SU-DHL-6 (cell line): ENCODE measurements around the gene DGCR6L.
"Not testable (repeated sequence)": the region's sequence is repeated elsewhere in the genome, so short reads cannot be mapped to it uniquely, and the experiment has no call there.

Experiments used
- H2AFZ ChIP-seq: fragments of 200-600 bp; sonication (generic); 2 replicates; pipeline ENCODE4 v1.6.1; 2014; ENCODE audit warnings: low read depth, mild to moderate bottlenecking, moderate library complexity, mixed read lengths, antibody characterized with exemption, low read length; ENCODE audit not compliant: severe bottlenecking
- H3F3A ChIP-seq: fragments of 200-600 bp; shearing (Covaris generic); 2 replicates; pipeline ENCODE4 v1.6.0; 2016; ENCODE audit warnings: antibody characterized with exemption, mild to moderate bottlenecking; ENCODE audit not compliant: insufficient read depth
- H3K27ac ChIP-seq: fragments of 200-600 bp; sonication (generic); 2 replicates; pipeline ENCODE4 v1.5.1; 2016; ENCODE audit warnings: low read depth, mild to moderate bottlenecking, low read length, moderate library complexity, mixed read lengths
- H3K27me3 ChIP-seq: fragments of 200-600 bp; sonication (generic), shearing (Covaris generic); 2 replicates; pipeline ENCODE4 v1.6.0; 2014; ENCODE audit warnings: mild to moderate bottlenecking, low read length
- H3K36me3 ChIP-seq: fragments of 200-600 bp; sonication (generic); 2 replicates; pipeline ENCODE4 v1.6.1; 2014; ENCODE audit warnings: mild to moderate bottlenecking, low read length, mixed read lengths
- H3K4me2 ChIP-seq: fragments of 300-600, 200-600 bp; shearing (Covaris generic), sonication (generic); 2 replicates; pipeline ENCODE4 v1.6.0; 2014; ENCODE audit warnings: low read length, low read depth, mild to moderate bottlenecking; ENCODE audit not compliant: poor library complexity, severe bottlenecking
- H3K4me3 ChIP-seq: fragments of 200-600 bp; sonication (generic); 2 replicates; pipeline ENCODE4 v1.5.1; 2014; ENCODE audit warnings: antibody characterized with exemption, low read length, mild to moderate bottlenecking, mixed read lengths; ENCODE audit not compliant: insufficient read depth, poor library complexity, severe bottlenecking
- H3K79me2 ChIP-seq: fragments of 200-600 bp; sonication (generic); 2 replicates; pipeline ENCODE4 v1.6.1; 2014; ENCODE audit warnings: mild to moderate bottlenecking, low read length, moderate library complexity; ENCODE audit not compliant: insufficient read depth
- H3K9ac ChIP-seq: fragments of 200-600 bp; sonication (generic); 2 replicates; pipeline ENCODE4 v1.7.0; 2014; ENCODE audit warnings: mild to moderate bottlenecking, low read length
- H3K9me2 ChIP-seq: fragments of 200-600 bp; sonication (generic); replicated peaks from 2 replicates; pipeline ENCODE4 v1.6.1; 2014; ENCODE audit warnings: low read length; ENCODE audit not compliant: insufficient read depth
- H3K9me3 ChIP-seq: fragments of 200-600 bp; sonication (generic); 2 replicates; pipeline ENCODE4 v1.6.1; 2014; ENCODE audit warnings: low read length, mixed read lengths; ENCODE audit not compliant: insufficient read depth
- H4K20me1 ChIP-seq: fragments of 200-600 bp; sonication (generic); 2 replicates; pipeline ENCODE4 v1.6.1; 2014; ENCODE audit warnings: low read depth, mild to moderate bottlenecking, antibody characterized with exemption, low read length, moderate library complexity, mixed read lengths
- CTCF ChIP-seq: fragments of 200-600 bp; sonication (generic); IDR thresholded peaks from one replicate; pipeline ENCODE4 v1.5.1; 2017; ENCODE audit warnings: antibody characterized with exemption, mild to moderate bottlenecking, low read length, moderate library complexity; ENCODE audit not compliant: insufficient read depth, poor library complexity, severe bottlenecking
- EZH2phosphoT487 ChIP-seq: fragments of 200-600 bp; sonication (generic), shearing (Covaris generic); conservative IDR thresholded peaks from 2 replicates; pipeline ENCODE4 v1.6.1; 2018; ENCODE audit warnings: mild to moderate bottlenecking, antibody characterized with exemption, low read length, moderate library complexity, mixed read lengths

The DGCR6L gene

GRCh38 chr22:20269201-20269600, 50.7 kb downstream of the DGCR6L start:
- H3K9ac ChIP-seq, H3K36me3 ChIP-seq, H3K27me3 ChIP-seq, H3K79me2 ChIP-seq, H3K4me3 ChIP-seq, H4K20me1 ChIP-seq, H3K27ac ChIP-seq, H2AFZ ChIP-seq, H3F3A ChIP-seq, H3K9me3 ChIP-seq, H3K9me2 ChIP-seq, H3K4me2 ChIP-seq: not testable (repeated sequence)

- H3K27ac ChIP-seq = no peak within 1 kb of the TSS
- H3K27me3 ChIP-seq = no peaks in the 10 kb centered on the region
Measured at GRCh38 chr22:20268279-20269012, 51.4 kb downstream of the DGCR6L start, which contains the start of gene RTN4R. Gene RTN4R, minus strand, starts transcription at chr22:20268318. Its CDS starts 226 bp downstream, at chr22:20268092.

GRCh38 chr22:20267441-20268278, 52.2 kb downstream of the DGCR6L start:
- H3K27ac ChIP-seq = no peak overlapping the region
- TF ChIP-seq EZH2phosphoT487 = no peak
- no peak for TF ChIP-seq CTCF
- H3K4me2 ChIP-seq = no peak overlapping the region
- H3K9me2 ChIP-seq = no peaks in the 10 kb centered on the region
- no peaks in the 10 kb centered on the region for H3F3A ChIP-seq
- H3K36me3 ChIP-seq = no peaks in the 10 kb centered on the region
- no peak overlapping the region for H3K4me3 ChIP-seq
- no peaks in the 10 kb centered on the region for H4K20me1 ChIP-seq
- H3K79me2 ChIP-seq = no peaks in the 10 kb centered on the region
- H2AFZ ChIP-seq = no peak overlapping the region
- H3K9ac ChIP-seq = no peak overlapping the region
- H3K9me3 ChIP-seq = no peaks in the 10 kb centered on the region
- H3K27me3 ChIP-seq = no peaks in the 10 kb centered on the region

More at GRCh38 chr22:20268279-20269012, 51.4 kb downstream of the DGCR6L start, which contains the start of gene RTN4R:
- Histone ChIP-seq H3K9ac (no peak within 1 kb of the TSS), H3K9me3 (no peaks in the 10 kb centered on the region), H3K36me3 (no peaks in the 10 kb centered on the region), H3K79me2 (no peaks in the 10 kb centered on the region), H3K4me3 (no peak within 1 kb of the TSS), H2AFZ (no peak within 1 kb of the TSS), H3K4me2 (peak within 1 kb of the TSS; percentile 24), H3F3A (no peaks in the 10 kb centered on the region), H3K9me2 (no peaks in the 10 kb centered on the region), H4K20me1 (no peaks in the 10 kb centered on the region)
- no peak for TF ChIP-seq CTCF
- no peak for TF ChIP-seq EZH2phosphoT487

- H3K4me2 ChIP-seq = not testable (repeated sequence)
Measured at GRCh38 chr22:20266667-20267440, 53.0 kb downstream of the DGCR6L start.

GRCh38 chr22:20265772-20266666, 53.8 kb downstream of the DGCR6L start:
- H3K4me3 ChIP-seq, H4K20me1 ChIP-seq, H3K9ac ChIP-seq: not testable (repeated sequence)

More at GRCh38 chr22:20266667-20267440, 53.0 kb downstream of the DGCR6L start:
- H3K9me2 ChIP-seq, H3K36me3 ChIP-seq, H3K9me3 ChIP-seq, H4K20me1 ChIP-seq, H3K27me3 ChIP-seq, H3F3A ChIP-seq, H3K9ac ChIP-seq, H2AFZ ChIP-seq, H3K4me3 ChIP-seq, H3K27ac ChIP-seq, H3K79me2 ChIP-seq: not testable (repeated sequence)

More at GRCh38 chr22:20265772-20266666, 53.8 kb downstream of the DGCR6L start:
- H3K27me3 ChIP-seq, H3K4me2 ChIP-seq, H3K9me2 ChIP-seq, H3K79me2 ChIP-seq, H3K36me3 ChIP-seq, H3K9me3 ChIP-seq, H2AFZ ChIP-seq, H3F3A ChIP-seq, H3K27ac ChIP-seq: not testable (repeated sequence)
